Head of caudate nucleus (tissue), 42 donors: ENCODE results near the gene IMMP2L.
"Not testable (repeated sequence)": the region's sequence is repeated elsewhere in the genome, so short reads cannot be mapped to it uniquely, and the experiment has no call there.

Experiments
- DNase-seq, 42 donors: peaks; one replicate each; pipeline versions ENCODE4 v3.0.0 to v3.0.0-alpha.2; 2020 to 2021; ENCODE audit warnings: mixed read lengths in 7 of 42
- intact Hi-C: fragments of 100-400 bp; cut with DNase I; formaldehyde crosslinking; loops from one replicate; pipeline ENCODE4 v1.15.0; 2022

Gene IMMP2L

DNA sequence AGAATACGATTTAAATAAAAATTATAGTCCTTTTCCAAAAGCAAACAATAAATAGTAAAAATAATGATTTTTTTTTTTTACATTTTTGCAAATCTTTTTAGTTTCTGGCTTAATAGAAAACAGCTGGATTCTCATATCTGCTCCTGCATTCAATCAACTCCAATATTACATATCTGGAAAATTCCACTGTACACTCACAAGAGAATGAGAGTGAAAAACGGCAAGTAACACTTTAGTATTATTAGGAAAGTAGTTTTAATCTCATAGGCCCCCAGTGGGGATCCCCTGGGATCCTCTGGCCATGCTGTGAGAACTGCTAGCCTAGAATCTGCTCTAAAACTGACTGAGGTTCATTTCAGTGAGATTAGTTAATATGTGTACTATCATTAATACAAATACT, 599.9 kb downstream of the IMMP2L start:
- intact Hi-C loops: no loop called here

DNA sequence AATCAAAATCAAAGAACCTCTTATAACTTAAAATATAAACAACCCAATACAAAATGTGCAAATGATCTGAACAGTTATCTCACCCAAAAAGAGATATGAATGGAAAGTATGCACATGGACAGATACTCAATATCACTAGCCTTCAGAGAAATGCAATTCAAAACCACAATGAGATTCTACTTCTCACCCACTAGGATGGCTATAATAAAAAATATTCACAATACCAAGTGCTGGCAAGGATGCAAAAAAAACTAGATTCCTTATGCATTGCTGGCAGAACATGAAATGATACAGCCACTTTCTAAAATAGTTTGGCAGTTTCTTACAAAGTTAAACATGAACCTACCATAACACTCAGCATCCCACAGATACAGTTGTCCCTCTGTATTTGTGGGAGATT, 601.5 kb downstream of the IMMP2L start:
- DNase-seq: no peak
- intact Hi-C loops: no loop called here

More for the DNA sequence above, 599.9 kb downstream of the IMMP2L start:
- no peak for DNase-seq

DNA sequence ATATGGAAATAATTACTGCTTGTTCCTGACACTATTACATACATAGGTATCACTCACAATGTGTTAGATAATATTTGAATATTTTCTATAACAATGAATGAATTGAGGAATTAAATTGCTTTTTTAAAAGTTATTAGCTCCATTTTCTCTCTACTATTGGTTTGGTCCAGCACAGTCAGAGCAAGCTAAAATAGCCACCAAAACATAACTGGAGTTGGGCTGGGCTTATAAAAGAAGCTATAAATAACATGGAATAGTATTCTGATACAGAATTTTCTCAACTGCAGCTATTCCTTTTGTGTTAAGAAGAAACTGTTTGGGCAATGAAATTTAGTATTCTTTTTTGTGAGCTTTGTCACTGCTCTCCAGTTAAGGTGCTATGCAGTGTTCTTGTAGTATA, 614.0 kb downstream of the IMMP2L start:
- intact Hi-C loops: no loop called here
- no peak for DNase-seq

GRCh38 chr7:110947408-110947807, 614.9 kb downstream of the IMMP2L start:
- DNase-seq: no peak
- intact Hi-C loops: no loop called here

DNA sequence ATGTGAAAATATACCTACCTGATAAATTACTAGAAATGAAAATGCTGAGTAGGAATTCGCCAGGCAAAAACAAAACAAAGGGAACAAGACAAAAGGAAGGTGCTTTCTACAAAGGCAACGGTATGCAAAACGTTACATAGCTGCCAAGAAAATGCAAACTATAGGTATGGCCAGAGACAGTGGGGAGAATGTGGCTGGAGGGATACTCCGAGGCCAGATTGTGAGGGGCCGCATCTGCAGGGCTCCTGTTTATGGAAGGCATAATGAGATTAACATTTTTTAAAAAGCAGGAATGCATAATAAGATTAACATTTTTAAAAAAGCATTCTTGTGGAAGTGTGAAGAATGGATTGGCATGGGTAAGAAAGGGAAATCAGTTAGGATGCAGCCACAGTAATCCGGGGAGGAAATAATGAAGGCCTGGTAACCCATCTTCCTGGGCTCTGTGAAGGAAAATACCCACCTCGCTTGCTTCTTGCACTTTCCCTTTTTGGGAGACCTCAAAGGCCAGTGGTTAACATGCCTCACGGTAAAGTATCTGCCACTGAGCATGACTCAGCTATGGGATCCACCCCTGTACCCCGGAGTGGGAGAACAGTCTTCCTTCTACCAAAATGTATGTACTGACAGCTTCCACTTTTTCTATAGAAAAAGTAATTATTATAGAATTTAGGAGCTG, 617.2 kb downstream of the IMMP2L start:
- no peak for DNase-seq
- intact Hi-C loops: no loop called here

DNA sequence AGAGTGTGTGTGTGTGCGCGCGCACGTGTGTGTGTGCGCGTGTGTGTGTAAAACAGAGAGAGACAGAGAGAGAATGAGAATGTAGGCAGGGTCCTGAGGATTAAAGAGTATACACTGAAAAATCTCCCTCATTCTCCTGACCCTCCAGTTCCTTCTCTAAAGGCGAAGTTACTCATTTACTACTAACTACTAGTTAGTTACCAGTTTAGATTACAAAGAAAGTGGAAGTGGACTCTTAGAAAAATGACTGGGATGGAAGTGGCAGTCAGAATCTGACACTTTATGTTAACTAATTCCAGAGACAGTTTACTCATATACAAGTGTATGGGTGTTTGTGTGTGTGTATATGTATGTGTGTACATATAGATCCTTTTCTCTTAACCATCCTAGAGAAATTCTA, 617.8 kb downstream of the IMMP2L start:
- intact Hi-C loops: no loop called here
- DNase-seq: no peak

GRCh38 chr7:110943701-110944345, 618.5 kb downstream of the IMMP2L start:
- no peak for DNase-seq
- intact Hi-C loops: no loop called here

DNA sequence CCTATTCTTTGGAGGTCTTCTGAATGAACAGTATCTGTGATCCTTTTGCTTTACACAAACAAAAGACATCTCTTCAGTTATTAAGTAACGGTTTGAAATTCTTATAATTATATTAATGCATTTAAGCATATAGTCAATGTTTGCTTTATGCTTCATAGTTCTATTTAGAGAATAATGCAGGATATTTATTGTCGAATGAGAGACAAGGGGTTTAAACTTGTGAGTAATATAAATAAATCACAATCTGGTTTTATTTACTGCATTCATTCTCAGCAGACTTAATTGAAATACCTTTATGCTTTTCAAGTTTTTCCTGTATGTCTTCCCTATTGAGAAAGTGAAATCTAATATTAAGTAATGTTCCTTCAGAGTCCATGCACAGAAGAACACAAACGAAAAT, 620.9 kb downstream of the IMMP2L start:
- intact Hi-C loops: no loop called here
- DNase-seq: no peak

- DNase-seq: no peak
- intact Hi-C loops: no loop called here
Observed at GRCh38 chr7:110940756-110941155, 621.5 kb downstream of the IMMP2L start.

GRCh38 chr7:110938165-110938564, 624.1 kb downstream of the IMMP2L start:
- DNase-seq: no peak
- intact Hi-C loops: no loop called here

GRCh38 chr7:110936665-110937064, 625.6 kb downstream of the IMMP2L start:
- intact Hi-C loops, DNase-seq: not testable (repeated sequence)

- no peak for DNase-seq
- intact Hi-C loops: no loop called here
Observed at GRCh38 chr7:110929480-110930249, 632.6 kb downstream of the IMMP2L start.

DNA sequence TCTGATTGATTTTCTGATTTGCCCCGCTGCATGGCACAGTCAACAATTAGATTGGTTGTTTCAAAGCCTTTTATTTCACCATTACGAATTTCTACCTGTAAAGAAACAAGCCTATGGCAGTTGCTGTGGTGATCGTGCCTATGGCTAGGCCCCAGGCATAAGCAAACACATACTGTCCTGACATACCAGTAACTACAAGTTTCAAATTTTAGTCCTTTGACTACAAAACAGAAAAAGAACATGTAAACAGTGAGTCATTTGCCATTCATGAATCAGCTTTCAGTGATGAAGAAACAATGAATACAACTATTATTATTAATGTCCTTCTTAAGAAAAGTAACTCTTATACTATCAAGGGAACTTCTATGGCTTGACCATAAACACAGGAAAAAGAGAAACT, 639.4 kb downstream of the IMMP2L start:
- DNase-seq: no peak
- intact Hi-C loops: no loop called here

- no peak for DNase-seq
- intact Hi-C loops: no loop called here
Observed at GRCh38 chr7:110921595-110922151, 640.6 kb downstream of the IMMP2L start.

DNA sequence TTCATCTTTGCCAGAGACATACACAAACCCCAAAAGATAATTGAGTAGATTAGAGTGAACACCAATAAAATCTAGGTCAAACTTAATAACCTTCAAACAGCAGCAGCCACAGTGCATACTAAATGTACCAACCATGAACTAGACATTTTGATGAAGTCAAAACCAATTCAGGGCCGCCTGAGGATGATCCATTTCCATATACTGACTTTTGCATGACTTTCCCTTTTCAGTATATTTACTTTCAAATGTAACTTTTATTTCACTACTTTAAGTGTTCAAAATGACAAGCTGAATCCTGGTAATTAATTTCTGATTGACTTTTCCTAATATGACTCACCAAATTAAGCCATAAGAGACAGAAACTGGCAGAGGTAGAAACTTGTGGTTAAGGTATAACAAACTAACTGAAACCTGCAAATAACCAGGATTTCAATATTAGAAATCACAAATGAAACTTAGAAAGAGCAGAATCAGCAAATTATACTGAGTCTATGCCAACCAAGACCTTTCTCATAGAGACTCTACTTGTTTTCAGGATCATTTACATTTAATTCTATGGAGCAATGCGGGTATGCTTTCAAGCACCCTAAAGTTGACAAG, 643.2 kb downstream of the IMMP2L start:
- DNase-seq: no peak
- intact Hi-C loops: no loop called here

DNA sequence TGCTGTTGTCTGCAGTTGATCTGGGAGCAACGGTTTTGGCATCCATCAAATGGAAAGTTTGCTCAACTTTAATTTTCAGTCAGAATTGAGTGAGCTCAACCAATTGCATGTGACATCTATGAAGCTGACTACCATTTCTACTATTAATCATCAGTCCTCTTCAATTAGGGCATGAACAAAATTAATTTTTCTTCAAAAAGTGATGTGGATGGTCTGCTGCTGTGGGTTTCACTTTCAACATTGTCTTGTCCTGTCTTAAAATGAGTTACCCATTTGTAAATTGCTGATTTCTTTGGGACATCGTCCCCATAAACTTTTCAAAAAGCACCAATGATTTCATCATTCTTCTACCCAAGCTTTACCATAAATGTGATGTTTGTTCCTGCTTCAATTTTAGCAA, 648.0 kb downstream of the IMMP2L start:
- DNase-seq: no peak
- intact Hi-C loops: no loop called here

DNA sequence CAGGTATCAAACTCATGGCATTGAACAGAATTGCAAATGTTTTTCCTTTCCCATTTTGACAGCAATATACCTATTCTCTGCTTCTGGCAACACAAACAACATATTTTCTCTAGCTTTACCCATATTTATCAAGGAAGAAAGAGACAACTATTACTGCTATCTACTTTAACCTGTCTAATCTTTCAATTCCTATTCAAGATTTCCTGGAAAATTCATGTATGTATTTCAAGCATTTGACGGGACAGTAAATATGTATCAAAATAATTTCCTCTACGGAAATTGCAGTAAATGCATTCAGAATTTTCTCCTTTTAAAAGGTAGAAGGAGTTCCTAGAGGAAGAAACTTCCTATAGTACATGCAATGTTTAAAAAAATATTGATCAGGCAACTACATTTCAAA, 650.7 kb downstream of the IMMP2L start:
- no peak for DNase-seq
- intact Hi-C loops: no loop called here

- intact Hi-C loops: no loop called here
- DNase-seq: no peak
Observed at GRCh38 chr7:110909117-110909516, 653.2 kb downstream of the IMMP2L start.

DNA sequence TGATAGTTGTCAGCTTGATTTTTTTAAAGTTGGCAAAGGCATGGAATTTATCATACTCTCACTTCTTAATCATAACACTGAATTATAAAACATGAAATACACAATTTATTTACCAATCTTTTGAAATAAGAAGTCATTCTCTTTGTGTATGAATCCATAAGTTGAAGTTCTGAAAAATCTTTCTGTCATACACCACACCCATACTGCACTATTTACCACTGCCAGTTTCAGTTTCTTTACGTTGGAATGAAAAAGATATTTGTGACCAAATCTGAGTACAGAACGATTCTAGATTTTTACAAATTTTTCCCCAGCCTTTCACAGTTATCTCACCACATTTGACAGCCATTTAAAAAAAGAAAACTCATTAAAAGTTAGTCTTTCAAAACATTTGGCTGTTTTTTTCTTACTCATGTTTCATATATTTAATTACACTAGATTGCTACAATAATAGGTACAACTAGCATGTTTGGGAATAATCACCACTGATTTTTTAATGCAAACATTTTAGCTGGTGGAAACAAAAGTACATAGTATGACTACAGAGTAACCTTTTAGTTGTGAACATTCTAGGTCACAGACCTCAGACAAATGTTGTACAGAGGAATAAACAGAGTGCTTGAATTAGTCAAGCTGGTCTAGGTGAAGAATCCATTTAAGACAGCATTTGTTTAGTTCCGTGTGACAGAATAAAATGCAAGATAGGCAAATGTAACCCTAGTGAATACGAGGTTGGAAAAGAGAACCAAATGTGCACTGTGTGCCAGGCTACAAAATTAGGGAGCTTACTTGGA, 656.3 kb downstream of the IMMP2L start:
- intact Hi-C loops: no loop called here
- no peak for DNase-seq
